ENCODE results near the gene PATJ.

DNA sequence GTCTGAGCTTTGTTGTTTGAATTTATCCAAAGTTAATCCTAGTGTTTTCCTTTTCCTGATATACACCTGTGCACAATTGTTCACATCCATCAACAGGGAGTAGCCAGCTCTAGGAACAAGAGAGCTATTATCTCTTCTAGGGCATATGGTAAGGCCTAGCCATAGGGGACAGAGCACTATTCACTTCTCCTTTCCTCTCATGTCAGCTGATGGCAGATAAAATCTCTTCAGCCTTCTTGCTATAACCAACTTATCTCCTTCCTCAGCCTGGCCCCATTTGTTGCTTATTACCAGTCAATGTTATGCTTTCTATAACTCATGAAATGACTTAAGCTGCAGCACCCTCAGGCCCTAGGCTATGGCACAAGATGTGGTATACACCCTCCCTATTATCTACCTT is 38.9 kb downstream of the PATJ start:
- no peak for TF ChIP-seq EP300 (IDR thresholded peaks at IDR 0.05; ENCODE audit: low read depth)
- TF ChIP-seq, protein P1, sequence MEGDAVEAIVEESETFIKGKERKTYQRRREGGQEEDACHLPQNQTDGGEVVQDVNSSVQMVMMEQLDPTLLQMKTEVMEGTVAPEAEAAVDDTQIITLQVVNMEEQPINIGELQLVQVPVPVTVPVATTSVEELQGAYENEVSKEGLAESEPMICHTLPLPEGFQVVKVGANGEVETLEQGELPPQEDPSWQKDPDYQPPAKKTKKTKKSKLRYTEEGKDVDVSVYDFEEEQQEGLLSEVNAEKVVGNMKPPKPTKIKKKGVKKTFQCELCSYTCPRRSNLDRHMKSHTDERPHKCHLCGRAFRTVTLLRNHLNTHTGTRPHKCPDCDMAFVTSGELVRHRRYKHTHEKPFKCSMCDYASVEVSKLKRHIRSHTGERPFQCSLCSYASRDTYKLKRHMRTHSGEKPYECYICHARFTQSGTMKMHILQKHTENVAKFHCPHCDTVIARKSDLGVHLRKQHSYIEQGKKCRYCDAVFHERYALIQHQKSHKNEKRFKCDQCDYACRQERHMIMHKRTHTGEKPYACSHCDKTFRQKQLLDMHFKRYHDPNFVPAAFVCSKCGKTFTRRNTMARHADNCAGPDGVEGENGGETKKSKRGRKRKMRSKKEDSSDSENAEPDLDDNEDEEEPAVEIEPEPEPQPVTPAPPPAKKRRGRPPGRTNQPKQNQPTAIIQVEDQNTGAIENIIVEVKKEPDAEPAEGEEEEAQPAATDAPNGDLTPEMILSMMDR (IDR thresholded peaks at IDR 0.05): no peak
